Panc1 (cell line): ENCODE results near the gene FUT4. TPM values are rescaled to one million over a fixed set of nuclear protein-coding genes. Genes with fewer than 3 reads are reported as not detected.

Experiments used
- ATAC-seq: fragments of 200-7000 bp; cut with Tn5 transposase; 2 replicates; pipeline ENCODE4 v1.9.1; 2020; ENCODE audit warnings: mild to moderate bottlenecking, moderate library complexity
- BruUV-seq: library from RNA; stranded (reverse); fragments of 400-500 nt; replicated peaks from 2 replicates; lab custom pipeline; 2021; lab: Mats Ljungman, UMichigan
- CTCF ChIA-PET: fragments of 300-600 bp; sonication (Branson Sonifier 250); formaldehyde crosslinking; loops from one replicate; lab custom pipeline; 2022; ENCODE audit warnings: antibody characterized with exemption; lab: Charles Lee
- POLR2A ChIA-PET: fragments of 300-600 bp; sonication (Branson Sonifier 250); formaldehyde crosslinking; loops from one replicate; lab custom pipeline; 2022; ENCODE audit warnings: antibody characterized with exemption; lab: Charles Lee
- DNase-seq: peaks from one replicate; pipeline ENCODE4 v3.0.0-alpha.2; 2010; ENCODE audit warnings: low read depth, low spot score
- H3K27ac ChIP-seq: 2 replicates; pipeline ENCODE4 v1.5.1; 2011; ENCODE audit warnings: mild to moderate bottlenecking, low read length, inconsistent platforms
- H3K27me3 ChIP-seq: fragments of 200-500 bp; sonication (Bioruptor generic); 2 replicates; pipeline ENCODE4 v1.6.0; 2014; ENCODE audit warnings: low read length, inconsistent platforms; ENCODE audit not compliant: control insufficient read depth, insufficient read depth
- H3K36me3 ChIP-seq: fragments of 200-500 bp; sonication (Bioruptor generic); 2 replicates; pipeline ENCODE4 v1.5.1; 2014; ENCODE audit warnings: inconsistent platforms, mild to moderate bottlenecking, low read length, moderate library complexity; ENCODE audit not compliant: control insufficient read depth, insufficient read depth
- H3K4me1 ChIP-seq: 2 replicates; pipeline ENCODE4 v1.5.1; 2011; ENCODE audit warnings: inconsistent platforms, mild to moderate bottlenecking, low read length, moderate library complexity; ENCODE audit not compliant: control insufficient read depth, insufficient read depth
- H3K4me3 ChIP-seq, 2 experiments: 2 replicates each; pipeline ENCODE4 v1.5.1; 2011 to 2012; ENCODE audit warnings: low read depth in 2 of 2, low read length in 2 of 2, mild to moderate bottlenecking in 2 of 2, inconsistent platforms in 1 of 2, moderate library complexity in 1 of 2
- H3K9me3 ChIP-seq: fragments of 200-500 bp; sonication (Bioruptor generic); 2 replicates; pipeline ENCODE4 v1.5.1; 2014; ENCODE audit warnings: low read depth, mild to moderate bottlenecking, inconsistent platforms, low read length, moderate library complexity; ENCODE audit not compliant: control insufficient read depth, insufficient read depth
- POLR2AphosphoS5 ChIP-seq: IDR thresholded peaks from 2 replicates; pipeline ENCODE4 v1.6.1; 2012; ENCODE audit warnings: mild to moderate bottlenecking, low read depth, low read length, moderate library complexity
- SIN3A ChIP-seq: IDR thresholded peaks from 2 replicates; pipeline ENCODE4 v1.6.1; 2012; ENCODE audit warnings: low read depth, mild to moderate bottlenecking, low read length, moderate library complexity, borderline replicate concordance; ENCODE audit not compliant: insufficient read depth
- TCF7L2 ChIP-seq: IDR thresholded peaks from 2 replicates; pipeline ENCODE4 v1.6.1; 2011; ENCODE audit warnings: mild to moderate bottlenecking, low read depth, low read length, inconsistent platforms
- in situ Hi-C: cut with HindIII; loops from 2 replicates; pipeline ENCODE4 v1.10.0; 2016; ENCODE audit warnings: low sequenced_read_pairs, low pct_unique_long_range_greater_than_20kb
- intact Hi-C: fragments of 100-400 bp; cut with micrococcal nuclease; formaldehyde crosslinking; loops from one replicate; pipeline ENCODE4 v1.10.0; 2022; ENCODE audit not compliant: unreplicated experiment
- total RNA-seq: library from RNA; stranded (reverse); gene quantifications from one replicate; pipeline ENCODE4 v1.2.1, GENCODE V29; 2021; ENCODE audit not compliant: unreplicated experiment
- TF ChIP-seq, protein P1 (sequence below), 2 experiments: IDR thresholded peaks; 2 replicates each; pipeline ENCODE4 v1.6.1; 2011 to 2012; ENCODE audit warnings: low read depth in 2 of 2, control low read depth in 1 of 2, low read length in 1 of 2, mild to moderate bottlenecking in 1 of 2, moderate library complexity in 1 of 2; ENCODE audit not compliant: insufficient read depth in 1 of 2
- TF ChIP-seq, protein P2 (sequence below): fragments of 450-650 bp; IDR thresholded peaks from 2 replicates; pipeline ENCODE4 v1.5.1; 2017; ENCODE audit warnings: mild to moderate bottlenecking

FUT4 gene
- total RNA-seq, 1 experiment from 2014 or later = 11.2 TPM

DNA sequence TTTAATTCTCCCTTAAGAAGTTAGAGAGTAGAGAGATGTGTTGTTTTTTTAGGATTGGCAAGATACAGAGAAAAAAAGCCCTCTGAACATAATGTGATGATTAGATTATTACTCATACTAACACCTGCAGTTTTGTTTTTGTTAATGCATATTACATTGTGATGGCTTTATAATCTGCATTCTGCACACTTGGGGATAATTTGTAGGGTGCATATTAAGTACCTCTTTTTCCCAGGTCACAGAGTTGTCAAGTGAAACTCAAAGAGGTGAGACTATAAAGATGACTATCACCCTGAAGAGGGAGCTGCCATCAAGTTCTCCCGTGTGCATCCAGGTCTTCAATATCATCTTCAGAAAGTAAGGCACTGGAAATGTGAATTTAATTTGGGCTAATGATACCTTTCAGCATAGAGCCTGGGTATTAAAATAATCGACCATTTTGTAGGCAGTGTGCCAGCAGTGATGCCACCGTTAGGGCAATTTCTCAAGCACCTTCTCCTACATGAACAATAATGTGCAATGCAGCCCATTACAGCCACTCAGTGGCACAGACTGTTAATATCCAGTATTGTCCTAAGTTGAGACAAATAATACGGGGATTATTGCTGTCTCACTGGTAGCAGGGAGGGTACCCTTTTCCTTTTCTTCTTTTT is 39.6 kb downstream of the FUT4 start:
- no peak for ATAC-seq

DNA sequence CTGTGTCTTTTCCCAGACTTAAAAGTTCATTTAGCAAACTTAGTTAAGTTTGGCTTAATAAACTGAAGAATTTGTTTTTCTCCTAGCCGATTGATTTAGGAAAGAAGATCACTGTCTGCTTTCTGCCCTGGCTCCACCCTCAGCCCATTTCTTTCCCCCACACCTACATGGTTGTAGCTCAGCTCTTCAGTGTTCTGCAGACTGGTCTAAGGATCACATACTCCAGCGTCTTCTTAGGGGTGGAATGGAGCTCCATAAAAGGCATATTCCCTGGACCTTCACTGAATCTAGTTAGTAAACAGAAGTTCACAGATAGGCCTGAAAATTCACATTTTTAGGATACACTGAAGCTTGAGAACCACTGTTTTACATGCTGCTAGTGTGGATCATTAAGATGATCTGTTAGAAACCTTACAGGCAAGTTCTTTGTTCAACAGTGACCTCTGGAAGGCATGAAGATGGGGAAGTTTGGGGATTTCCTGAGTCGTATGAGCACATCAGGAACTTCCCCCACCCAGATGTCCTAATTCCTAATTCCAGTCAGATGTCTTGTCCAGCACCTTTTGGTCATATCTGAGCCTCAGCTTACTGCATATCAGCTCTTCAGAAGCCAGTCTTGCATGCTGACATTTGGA is 40.3 kb downstream of the FUT4 start:
- intact Hi-C loops (no loop called here), in situ Hi-C loops (no loop called here)
- no TSS peak for BruUV-seq
- ATAC-seq (peak; percentile 71), DNase-seq (no peak)
- no peaks in the 10 kb centered on the region for H3K36me3 ChIP-seq
- H3K4me3 ChIP-seq = no peak overlapping the region
- POLR2A ChIA-PET = no interaction called here
- H3K27ac ChIP-seq = no peak overlapping the region
- no peaks in the 10 kb centered on the region for H3K4me1 ChIP-seq
- TF ChIP-seq POLR2AphosphoS5 (no peak), TCF7L2 (no peak), SIN3A (no peak)
- TF ChIP-seq, protein P1, sequence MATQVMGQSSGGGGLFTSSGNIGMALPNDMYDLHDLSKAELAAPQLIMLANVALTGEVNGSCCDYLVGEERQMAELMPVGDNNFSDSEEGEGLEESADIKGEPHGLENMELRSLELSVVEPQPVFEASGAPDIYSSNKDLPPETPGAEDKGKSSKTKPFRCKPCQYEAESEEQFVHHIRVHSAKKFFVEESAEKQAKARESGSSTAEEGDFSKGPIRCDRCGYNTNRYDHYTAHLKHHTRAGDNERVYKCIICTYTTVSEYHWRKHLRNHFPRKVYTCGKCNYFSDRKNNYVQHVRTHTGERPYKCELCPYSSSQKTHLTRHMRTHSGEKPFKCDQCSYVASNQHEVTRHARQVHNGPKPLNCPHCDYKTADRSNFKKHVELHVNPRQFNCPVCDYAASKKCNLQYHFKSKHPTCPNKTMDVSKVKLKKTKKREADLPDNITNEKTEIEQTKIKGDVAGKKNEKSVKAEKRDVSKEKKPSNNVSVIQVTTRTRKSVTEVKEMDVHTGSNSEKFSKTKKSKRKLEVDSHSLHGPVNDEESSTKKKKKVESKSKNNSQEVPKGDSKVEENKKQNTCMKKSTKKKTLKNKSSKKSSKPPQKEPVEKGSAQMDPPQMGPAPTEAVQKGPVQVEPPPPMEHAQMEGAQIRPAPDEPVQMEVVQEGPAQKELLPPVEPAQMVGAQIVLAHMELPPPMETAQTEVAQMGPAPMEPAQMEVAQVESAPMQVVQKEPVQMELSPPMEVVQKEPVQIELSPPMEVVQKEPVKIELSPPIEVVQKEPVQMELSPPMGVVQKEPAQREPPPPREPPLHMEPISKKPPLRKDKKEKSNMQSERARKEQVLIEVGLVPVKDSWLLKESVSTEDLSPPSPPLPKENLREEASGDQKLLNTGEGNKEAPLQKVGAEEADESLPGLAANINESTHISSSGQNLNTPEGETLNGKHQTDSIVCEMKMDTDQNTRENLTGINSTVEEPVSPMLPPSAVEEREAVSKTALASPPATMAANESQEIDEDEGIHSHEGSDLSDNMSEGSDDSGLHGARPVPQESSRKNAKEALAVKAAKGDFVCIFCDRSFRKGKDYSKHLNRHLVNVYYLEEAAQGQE (IDR thresholded peaks at IDR 0.05; ENCODE audit: insufficient read depth in 1 of 2, low read depth in 2 of 2, low read length in 1 of 2) = no peak
- TF ChIP-seq, protein P2, sequence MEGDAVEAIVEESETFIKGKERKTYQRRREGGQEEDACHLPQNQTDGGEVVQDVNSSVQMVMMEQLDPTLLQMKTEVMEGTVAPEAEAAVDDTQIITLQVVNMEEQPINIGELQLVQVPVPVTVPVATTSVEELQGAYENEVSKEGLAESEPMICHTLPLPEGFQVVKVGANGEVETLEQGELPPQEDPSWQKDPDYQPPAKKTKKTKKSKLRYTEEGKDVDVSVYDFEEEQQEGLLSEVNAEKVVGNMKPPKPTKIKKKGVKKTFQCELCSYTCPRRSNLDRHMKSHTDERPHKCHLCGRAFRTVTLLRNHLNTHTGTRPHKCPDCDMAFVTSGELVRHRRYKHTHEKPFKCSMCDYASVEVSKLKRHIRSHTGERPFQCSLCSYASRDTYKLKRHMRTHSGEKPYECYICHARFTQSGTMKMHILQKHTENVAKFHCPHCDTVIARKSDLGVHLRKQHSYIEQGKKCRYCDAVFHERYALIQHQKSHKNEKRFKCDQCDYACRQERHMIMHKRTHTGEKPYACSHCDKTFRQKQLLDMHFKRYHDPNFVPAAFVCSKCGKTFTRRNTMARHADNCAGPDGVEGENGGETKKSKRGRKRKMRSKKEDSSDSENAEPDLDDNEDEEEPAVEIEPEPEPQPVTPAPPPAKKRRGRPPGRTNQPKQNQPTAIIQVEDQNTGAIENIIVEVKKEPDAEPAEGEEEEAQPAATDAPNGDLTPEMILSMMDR = no peak
- no peaks in the 10 kb centered on the region for H3K9me3 ChIP-seq
- no peaks in the 10 kb centered on the region for H3K27me3 ChIP-seq
- CTCF ChIA-PET = no interaction called here

More for the DNA sequence above, 39.6 kb downstream of the FUT4 start:
- ChIA-PET POLR2A (no interaction called here), CTCF (no interaction called here)
- intact Hi-C loops = no loop called here
- no TSS peak for BruUV-seq
- no peaks in the 10 kb centered on the region for H3K36me3 ChIP-seq
- TF ChIP-seq POLR2AphosphoS5 (no peak), SIN3A (no peak), TCF7L2 (no peak)
- TF ChIP-seq, protein P2 = no peak
- TF ChIP-seq, protein P1 (IDR thresholded peaks at IDR 0.05; ENCODE audit: insufficient read depth in 1 of 2, low read depth in 2 of 2, low read length in 1 of 2) = no peak
- DNase-seq = no peak
- no peak overlapping the region for H3K4me3 ChIP-seq
- in situ Hi-C loops = no loop called here
- H3K27ac ChIP-seq = no peak overlapping the region
- no peaks in the 10 kb centered on the region for H3K9me3 ChIP-seq
- H3K27me3 ChIP-seq = no peaks in the 10 kb centered on the region
- H3K4me1 ChIP-seq = no peaks in the 10 kb centered on the region
